Psoas muscle (tissue), 8 donors: Measurements from ENCODE around the gene ZNF385C. TPM values are rescaled to one million over a fixed set of nuclear protein-coding genes. Genes with fewer than 3 reads are reported as not detected.

Experiments used
- ATAC-seq, 4 donors: fragments of 200-7000 bp; cut with Tn5 transposase; one replicate each; pipeline ENCODE4 v1.9.1; 2020; ENCODE audit warnings: moderate library complexity in 3 of 4, mild to moderate bottlenecking in 2 of 4
- DNase-seq, 2 donors: peaks; one replicate each; pipeline ENCODE4 v3.0.0-alpha.2; 2020
- H3K27ac ChIP-seq: fragments of 200-600 bp; one replicate; pipeline ENCODE4 v1.8.0; 2022
- H3K27me3 ChIP-seq, 3 donors: fragments of 200-600 bp in 1 of 3; one replicate each; pipeline versions ENCODE4 v1.6.1 to v1.8.0; 2013 to 2022; ENCODE audit warnings: low read length in 2 of 3, mild to moderate bottlenecking in 2 of 3, moderate library complexity in 1 of 3; ENCODE audit not compliant: insufficient read depth in 3 of 3
- H3K36me3 ChIP-seq, 2 donors: fragments of 200-600 bp in 1 of 2; one replicate each; pipeline versions ENCODE4 v1.6.1 to v1.8.0; 2013 to 2022; ENCODE audit warnings: low read depth in 1 of 2, mild to moderate bottlenecking in 1 of 2, moderate library complexity in 1 of 2; ENCODE audit not compliant: insufficient read depth in 1 of 2
- H3K4me1 ChIP-seq: fragments of 200-600 bp; one replicate; pipeline ENCODE4 v1.8.0; 2022
- H3K4me3 ChIP-seq: fragments of 200-600 bp; one replicate; pipeline ENCODE4 v1.8.0; 2022; ENCODE audit warnings: mild to moderate bottlenecking
- H3K9me3 ChIP-seq: fragments of 200-600 bp; one replicate; pipeline ENCODE4 v1.8.0; 2022
- CTCF ChIP-seq: fragments of 200-600 bp; IDR thresholded peaks from one replicate; pipeline ENCODE4 v1.8.0; 2022; ENCODE audit warnings: antibody characterized with exemption
- WGBS, 3 donors: extraction: QIAGEN DNeasy Blood & Tissue Kit; methylation state at CpG; one replicate each; pipeline versions ENCODE4 v1.1.6 to v1.1.7; 2013; 5-methylcytosine and 5-hydroxymethylcytosine counted together
- intact Hi-C, 2 donors: fragments of 100-400 bp; cut with DNase I; formaldehyde crosslinking; loops; one replicate each; pipeline versions ENCODE4 v1.11.0 to v1.14.2; 2022
- polyA plus RNA-seq, 3 donors: library from polyadenylated mRNA; stranded (reverse); fragments of 200-250 nt; gene quantifications; one replicate each; pipeline ENCODE4 v1.2.3, GENCODE V29; 2013
- total RNA-seq, 4 donors: library from RNA; stranded (reverse); fragmentation: NEBNext Ultra II Directional in 2 of 4; extraction: Animal tissue kit (Norgen Biotek cat#: 25700) in 2 of 4; gene quantifications; one replicate each; pipeline versions ENCODE4 v1.2.1 to v1.2.4, GENCODE V29; 2021 to 2023
- donor health status: healthy with polysubstance abuse.
- donor health status: DM: no; HTN: no; CAD: no; lungs with moderate emphysema.
- donor health status: Bipolar disorder and iron deficiency.
- donor health status: healthy.
- donor health status: DM: yes; HTN: yes; CAD: no.
- donor health status: DM: no; HTN: no; CAD: no.
- donor health status: DM: no; HTN: no; CAD: no.
- donor health status: DM: yes; HTN: yes; CAD: no.

The ZNF385C gene
- total and polyA plus RNA-seq, 7 donors, result 0.22 to 9.2 (median 0.50) TPM

DNA sequence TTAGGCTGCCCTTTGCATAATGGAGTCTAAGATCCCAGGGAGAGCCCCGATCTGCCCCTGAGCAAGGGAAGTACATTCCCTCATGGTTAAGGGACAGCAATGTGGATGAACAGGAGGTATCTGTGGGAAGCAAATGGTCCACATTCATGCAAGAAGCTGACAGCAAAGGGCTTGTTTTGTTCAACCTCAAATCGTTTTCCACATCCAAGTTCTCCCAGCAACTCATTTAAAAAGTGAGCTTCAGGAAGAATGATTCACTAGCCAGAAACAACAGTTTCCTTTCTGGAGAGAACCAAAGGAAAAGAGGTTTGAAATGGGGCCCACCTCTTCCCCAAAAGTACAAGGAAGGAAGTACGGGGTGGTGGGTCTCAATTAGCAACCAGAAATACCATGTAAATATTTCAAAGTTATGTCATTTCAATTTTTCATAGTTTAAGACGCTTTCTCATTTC is 33.7 kb upstream of the ZNF385C start:
- intact Hi-C loops, result loop anchor here in 1 of 2 donors (10.0 kb wide), 1 partner anchor 143 kb away; the partner anchor contains the start of gene STAT5B
- Histone ChIP-seq H3K27ac (peak overlapping the region; percentile 59), H3K9me3 (no peaks in the 10 kb centered on the region), H3K4me3 (no peak overlapping the region), H3K4me1 (peaks cover 72% of the 10 kb centered on the region), H3K36me3 (peaks cover 4 to 50% of the 10 kb centered on the region in 2 donors), H3K27me3 (no peaks in the 10 kb centered on the region)
- no peak for TF ChIP-seq CTCF
- DNase-seq (no peak), ATAC-seq (no peak)
- WGBS, 3 donors, result 61% methylated on average over 4 of the region's 4 CpGs

- no peak for ATAC-seq
- H3K27ac ChIP-seq, result peak overlapping the region; percentile 59
- no peak for DNase-seq
- TF ChIP-seq CTCF, result no peak
- H3K4me1 ChIP-seq, result peaks cover 64% of the 10 kb centered on the region
- H3K27me3 ChIP-seq, result no peaks in the 10 kb centered on the region
- H3K9me3 ChIP-seq, result no peaks in the 10 kb centered on the region
- intact Hi-C loops, result loop anchor here in 1 of 2 donors (10.0 kb wide), 1 partner anchor 144 kb away; the partner anchor contains the start of gene STAT5B
- H3K4me3 ChIP-seq, result no peak overlapping the region
- WGBS, 3 donors, result 93 to 94% (median 94%) methylated on average over 4 of the region's 4 CpGs
- peaks cover 4 to 52% of the 10 kb centered on the region in 2 donors for H3K36me3 ChIP-seq
Measured at GRCh38 chr17:42131232-42131631, 33.0 kb upstream of the ZNF385C start.

DNA sequence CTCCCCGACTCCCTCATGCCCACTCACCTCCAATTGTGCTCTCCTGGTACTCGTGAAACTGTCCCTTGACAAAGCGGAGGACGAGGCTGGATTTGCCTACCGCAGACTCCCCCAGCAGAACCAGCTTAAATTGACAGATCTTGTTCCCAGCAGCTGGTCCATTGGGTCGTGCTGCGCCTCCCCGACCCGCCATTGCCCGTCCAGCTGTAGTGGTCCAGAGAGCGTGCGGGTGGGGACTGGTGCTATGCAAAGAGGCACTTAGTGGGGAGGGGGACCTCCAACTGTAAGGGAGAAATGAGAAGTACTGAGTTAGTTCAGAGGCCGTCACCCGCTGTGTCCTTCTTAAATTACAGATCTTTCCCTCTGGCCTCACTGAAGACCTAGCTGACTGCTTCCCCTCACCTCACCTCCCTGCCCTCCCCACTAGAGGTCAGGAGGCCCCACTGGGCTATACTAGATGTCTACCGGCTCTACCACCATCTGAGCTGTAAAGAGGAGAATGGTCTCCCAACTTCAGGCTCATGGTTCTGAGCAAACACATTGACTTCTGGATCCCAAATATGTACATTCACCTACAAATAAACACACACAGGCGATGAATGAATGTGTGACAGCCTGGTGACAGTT is 32.1 kb upstream of the ZNF385C start:
- ATAC-seq (peak in 2 of 4 donors; percentile 44 to 45), DNase-seq (no peak)
- WGBS, 3 donors, result 80 to 86% (median 85%) methylated on average over 16 of the region's 16 CpGs
- peak overlapping the region; percentile 59 for H3K27ac ChIP-seq
- peaks cover 4 to 57% of the 10 kb centered on the region in 2 donors for H3K36me3 ChIP-seq
- H3K4me3 ChIP-seq, result no peak overlapping the region
- H3K4me1 ChIP-seq, result peaks cover 56% of the 10 kb centered on the region
- H3K9me3 ChIP-seq, result no peaks in the 10 kb centered on the region
- H3K27me3 ChIP-seq, result no peaks in the 10 kb centered on the region
- no peak for TF ChIP-seq CTCF
- intact Hi-C loops, result loop anchor here in 1 of 2 donors (10.0 kb wide), 1 partner anchor 144 kb away; the partner anchor contains the start of gene STAT5B

DNA sequence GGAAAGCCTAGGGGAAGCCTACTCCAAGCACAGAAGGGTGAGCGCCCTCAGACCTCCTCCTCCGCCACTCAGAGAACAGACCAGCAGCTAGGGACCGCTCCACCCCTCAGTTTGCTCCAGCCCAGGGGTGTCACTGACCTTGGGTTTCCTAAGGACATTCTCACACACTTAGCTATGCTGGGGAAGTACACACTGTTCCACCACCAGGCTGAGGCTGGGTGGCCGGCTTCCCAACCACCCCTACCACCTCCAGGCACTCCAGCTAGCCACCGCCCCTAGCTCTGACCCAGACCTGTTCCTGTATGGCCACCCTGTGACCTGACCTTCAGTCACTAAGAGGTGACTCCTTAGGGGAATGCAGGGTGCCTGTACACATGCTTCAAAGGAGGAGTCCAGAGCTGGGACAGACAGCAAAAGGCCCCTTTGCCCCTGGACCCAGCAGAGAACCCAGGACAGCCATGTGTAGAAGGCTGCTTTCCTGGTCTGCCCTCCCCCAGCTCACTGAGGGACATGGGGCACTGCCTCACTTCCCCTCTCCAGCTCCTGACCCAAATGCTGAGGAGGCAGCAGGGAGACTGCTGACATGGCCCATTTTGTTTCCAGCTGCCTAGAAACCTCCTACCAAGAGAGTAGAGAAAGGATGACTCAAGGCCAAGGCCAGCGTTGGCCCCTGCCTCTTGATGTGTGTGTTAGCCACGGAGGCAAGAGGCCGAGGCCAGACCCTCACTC is 31.0 kb upstream of the ZNF385C start:
- no peak for DNase-seq
- WGBS, 3 donors, result 78 to 85% (median 80%) methylated on average over 6 to 8 of the region's 8 CpGs

More for the DNA sequence above, 31.0 kb upstream of the ZNF385C start:
- no peak for TF ChIP-seq CTCF
- Histone ChIP-seq H3K4me3 (no peak overlapping the region), H3K36me3 (peaks cover 4 to 57% of the 10 kb centered on the region in 2 donors), H3K27ac (peak overlapping the region; percentile 59), H3K27me3 (no peaks in the 10 kb centered on the region), H3K9me3 (no peaks in the 10 kb centered on the region), H3K4me1 (peaks cover 46% of the 10 kb centered on the region)
- ATAC-seq, result peak in 2 of 4 donors; percentile 5 to 24
- intact Hi-C loops, result loop anchor here in 1 of 2 donors (5.0 kb wide), 1 partner anchor 53 kb away; the partner anchor contains the start of gene KCNH4
